Lung (tissue), 12 donors: ENCODE measurements around the gene LMNTD2. TPM values are rescaled to one million over a fixed set of nuclear protein-coding genes. Genes with fewer than 3 reads are reported as not detected.

Experiments
- ATAC-seq: fragments of 200-7000 bp; cut with Tn5 transposase; one replicate; pipeline ENCODE4 v1.9.1; 2020; ENCODE audit warnings: moderate number of reproducible peaks; ENCODE audit not compliant: insufficient read depth, low FRiP score
- DNase-seq, 3 donors: peaks; one replicate each; pipeline ENCODE4 v3.0.0-alpha.2; 2013 to 2017
- H3K27ac ChIP-seq, 2 donors: one replicate each; pipeline ENCODE4 v1.5.1; 2013; ENCODE audit warnings: mild to moderate bottlenecking in 2 of 2, moderate library complexity in 2 of 2, control low read depth in 1 of 2, inconsistent platforms in 1 of 2, low read depth in 1 of 2, low read length in 1 of 2
- H3K27me3 ChIP-seq, 3 donors: one replicate each; pipeline ENCODE4 v1.5.1; 2013; ENCODE audit warnings: low read length in 2 of 3; ENCODE audit not compliant: control insufficient read depth in 3 of 3, insufficient read depth in 3 of 3
- H3K36me3 ChIP-seq, 4 donors: one replicate each; pipeline ENCODE4 v1.5.1; 2013; ENCODE audit warnings: low read length in 4 of 4, mild to moderate bottlenecking in 1 of 4, moderate library complexity in 1 of 4; ENCODE audit not compliant: control insufficient read depth in 4 of 4, insufficient read depth in 4 of 4
- H3K4me1 ChIP-seq, 5 donors: one replicate each; pipeline ENCODE4 v1.5.1; 2013; ENCODE audit warnings: low read length in 5 of 5, mild to moderate bottlenecking in 2 of 5, moderate library complexity in 1 of 5; ENCODE audit not compliant: control insufficient read depth in 5 of 5, insufficient read depth in 5 of 5
- H3K4me3 ChIP-seq: one replicate; pipeline ENCODE4 v1.5.1; 2013; ENCODE audit warnings: mild to moderate bottlenecking, control low read depth, moderate library complexity
- H3K9ac ChIP-seq, 2 donors: one replicate each; pipeline ENCODE4 v1.5.1; 2013; ENCODE audit warnings: low read length in 2 of 2, control low read depth in 1 of 2; ENCODE audit not compliant: insufficient read depth in 1 of 2
- H3K9me3 ChIP-seq, 4 donors: one replicate each; pipeline ENCODE4 v1.5.1; 2013; ENCODE audit warnings: low read length in 3 of 4, mild to moderate bottlenecking in 1 of 4, moderate library complexity in 1 of 4; ENCODE audit not compliant: control insufficient read depth in 4 of 4, insufficient read depth in 3 of 4
- CTCF ChIP-seq: IDR thresholded peaks from 2 replicates; pipeline ENCODE4 v1.5.1; 2012; ENCODE audit warnings: mild to moderate bottlenecking; ENCODE audit errors: control extremely low read depth, extremely low read depth
- WGBS, 2 donors: extraction: QIAGEN DNeasy Blood & Tissue Kit; methylation state at CpG; one replicate each; pipeline ENCODE4 v1.1.7; 2013; 5-methylcytosine and 5-hydroxymethylcytosine counted together
- polyA plus RNA-seq, 2 donors: library from polyadenylated mRNA; stranded (reverse); fragments of 200-250 nt; gene quantifications; one replicate each; pipeline ENCODE4 v1.2.1, GENCODE V29; 2013
- total RNA-seq, 2 donors: library from RNA; depleted of rRNA in 1 of 2; stranded (reverse); fragments of >200 nt in 1 of 2; gene quantifications; one replicate each; pipeline ENCODE4 v1.2.1, GENCODE V29; 2014 to 2021
- donor health status: control.
- donor health status: control.
- donor health status: Bipolar disorder and iron deficiency.
- donor health status: healthy.
- donor health status: DM: yes; HTN: yes; CAD: no.

LMNTD2 gene
- total and polyA plus RNA-seq, 4 donors, result 2.3 to 9.7 (median 3.8) TPM

- Histone ChIP-seq H3K9me3 (no peaks in the 10 kb centered on the region), H3K27me3 (peaks cover 0 to 5% (median 0%) of the 10 kb centered on the region in 3 donors), H3K27ac (no peak overlapping the region), H3K9ac (peak overlapping the region; percentile 61 to 76), H3K4me3 (peak overlapping the region; percentile 99), H3K4me1 (peaks cover 4 to 34% (median 15%) of the 10 kb centered on the region in 5 donors), H3K36me3 (peaks cover 0 to 9% (median 6%) of the 10 kb centered on the region in 4 donors)
- WGBS, 2 donors, result 54 to 71% methylated on average over 6 of the region's 6 CpGs
- ATAC-seq (no peak), DNase-seq (no peak)
- no peak for TF ChIP-seq CTCF
Measured at GRCh38 chr11:577611-577894, 17.0 kb upstream of the LMNTD2 start.

- Histone ChIP-seq H3K36me3 (peaks cover 0 to 9% (median 5%) of the 10 kb centered on the region in 4 donors), H3K4me3 (peak overlapping the region; percentile 99), H3K9me3 (no peaks in the 10 kb centered on the region), H3K4me1 (peaks cover 4 to 34% (median 15%) of the 10 kb centered on the region in 5 donors), H3K9ac (peak overlapping the region; percentile 61 to 76), H3K27ac (peak overlapping the region; percentile 5 to 87), H3K27me3 (peaks cover 0 to 5% (median 0%) of the 10 kb centered on the region in 3 donors)
- no peak for TF ChIP-seq CTCF
- WGBS, 2 donors, result 4 to 6% methylated on average over 37 to 42 of the region's 48 CpGs
- no peak for DNase-seq
- ATAC-seq, result no peak
Measured at GRCh38 chr11:576811-577610, 16.5 kb upstream of the LMNTD2 start.

GRCh38 chr11:575996-576768, 15.6 kb upstream of the LMNTD2 start, which contains the start of gene PHRF1:
Gene PHRF1, plus strand, starts transcription at chr11:576470. Its CDS starts 5,043 bp downstream, at chr11:581513.
- DNase-seq, result peak; percentile 96 to 97 (median 96)
- Histone ChIP-seq H3K4me1 (peaks cover 4 to 32% (median 18%) of the 10 kb centered on the region in 5 donors), H3K36me3 (peaks cover 0 to 3% (median 1%) of the 10 kb centered on the region in 4 donors), H3K9me3 (no peaks in the 10 kb centered on the region), H3K27me3 (peaks cover 0 to 5% (median 0%) of the 10 kb centered on the region in 3 donors), H3K9ac (peak within 1 kb of the TSS; percentile 61 to 82), H3K27ac (peak within 1 kb of the TSS; percentile 93 to 98), H3K4me3 (peak within 1 kb of the TSS; percentile 99)
- WGBS, 2 donors, result 0 to 1% methylated on average over 63 to 99 of the region's 99 CpGs
- ATAC-seq, result peak; percentile 92
- no peak for TF ChIP-seq CTCF
